COLO668 (cell line): Measurements from ENCODE around the gene PGBD5.

Experiments
- DNase-seq: peaks from one replicate; lab custom pipeline; 2025; ENCODE audit not compliant: unreplicated experiment; lab: John Stamatoyannopoulos, UW

PGBD5 gene

DNA sequence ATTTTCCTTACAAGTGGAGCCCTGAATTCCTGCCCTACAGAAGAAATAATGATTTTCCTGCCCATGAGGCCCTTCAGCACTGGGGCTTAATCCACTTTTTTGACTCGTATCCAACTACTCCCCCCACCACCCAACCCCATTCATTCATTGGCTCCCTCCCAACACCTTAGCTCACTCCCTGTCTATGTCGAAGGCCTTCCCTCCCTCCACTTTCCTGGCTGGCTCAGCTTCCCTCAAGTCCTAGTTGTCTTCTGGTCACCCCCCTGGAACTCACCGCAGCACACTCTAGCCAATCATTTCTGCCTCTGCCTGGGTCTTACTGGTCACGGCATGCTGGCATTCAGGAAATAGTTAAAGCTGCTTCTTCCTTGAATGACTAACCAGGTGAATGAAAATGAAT is 118.9 kb downstream of the PGBD5 start:
- no peak for DNase-seq

DNA sequence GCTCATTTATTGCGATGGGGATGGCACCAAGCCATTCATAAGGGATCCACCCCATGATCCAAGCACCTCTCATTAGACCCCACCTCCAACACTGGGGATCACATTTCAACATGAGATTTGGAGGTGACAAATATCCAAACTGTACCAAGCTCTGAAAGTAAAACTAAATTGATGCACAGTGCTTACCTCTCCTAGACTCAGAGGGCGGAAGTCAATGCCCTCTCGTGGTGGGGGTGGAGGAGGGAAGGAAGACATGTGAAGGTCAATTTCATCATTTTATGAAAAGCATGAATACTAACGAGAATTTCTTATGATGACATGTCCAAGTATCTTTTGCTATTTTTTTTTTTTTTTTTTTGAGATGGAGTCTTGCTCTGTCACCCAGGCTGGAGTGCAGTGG is 120.0 kb downstream of the PGBD5 start:
- DNase-seq = no peak

DNA sequence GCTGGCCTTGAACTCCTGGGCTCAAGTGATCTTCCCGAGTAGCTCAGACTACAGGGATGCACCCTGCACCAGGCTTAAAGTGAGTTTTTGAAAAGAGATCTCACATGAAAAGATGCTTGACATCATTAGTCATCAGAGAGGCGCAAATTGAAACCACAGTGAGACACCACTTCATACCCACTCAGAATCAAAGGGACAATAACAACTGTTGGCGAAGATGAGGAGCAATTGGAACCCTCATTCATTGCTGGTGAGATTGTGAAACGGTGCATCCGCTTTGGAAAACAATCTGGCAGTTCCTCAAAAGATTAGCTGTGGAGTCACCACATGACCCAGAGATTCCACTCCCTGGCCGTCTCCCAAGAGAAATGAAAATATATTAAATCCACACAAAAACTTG is 122.3 kb downstream of the PGBD5 start:
- DNase-seq = no peak

DNA sequence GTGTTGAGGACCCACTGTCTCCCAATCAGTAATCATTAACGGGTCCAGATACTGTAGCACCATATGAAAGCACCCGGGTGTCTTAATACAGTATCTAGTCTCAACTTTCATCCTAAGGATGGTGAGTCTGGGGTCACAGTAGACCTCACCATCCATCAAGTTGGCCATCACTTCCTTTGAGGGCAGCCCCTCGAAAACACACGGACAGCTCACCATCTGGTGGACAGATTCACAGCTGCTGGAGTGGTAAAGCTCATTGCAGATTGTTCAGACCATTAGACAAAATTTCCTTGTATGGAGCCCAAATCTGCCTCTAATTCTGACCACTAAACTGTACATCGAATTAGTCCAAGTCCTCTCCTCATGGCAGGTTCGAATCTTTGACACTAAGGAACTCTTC is 123.1 kb downstream of the PGBD5 start:
- no peak for DNase-seq

DNA sequence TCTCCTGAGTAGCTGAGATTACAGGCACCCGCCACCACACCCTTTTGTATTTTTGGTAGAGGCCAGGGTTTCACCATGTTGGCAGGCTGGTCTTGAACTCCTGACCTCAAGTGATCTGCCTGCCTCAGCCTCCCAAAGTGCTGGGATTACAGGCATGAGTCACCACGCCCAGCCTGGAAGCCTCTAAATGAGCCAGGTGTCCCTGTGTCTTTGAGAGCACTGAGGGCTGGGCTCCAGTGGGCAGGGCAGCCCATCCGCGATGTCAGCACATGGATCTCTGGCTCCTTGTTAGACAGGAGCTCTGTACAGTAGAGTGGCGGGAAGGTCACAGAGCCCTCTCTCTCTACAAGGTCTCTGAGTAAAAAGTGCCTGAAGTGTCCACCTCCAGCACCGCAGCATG is 124.3 kb downstream of the PGBD5 start:
- DNase-seq = peak; percentile 24

- DNase-seq = no peak
These were observed 124.8 kb downstream of the PGBD5 start for GRCh38 chr1:230301322-230301721.

- DNase-seq = peak; percentile 29
These were observed 125.5 kb downstream of the PGBD5 start for GRCh38 chr1:230300322-230301301.

DNA sequence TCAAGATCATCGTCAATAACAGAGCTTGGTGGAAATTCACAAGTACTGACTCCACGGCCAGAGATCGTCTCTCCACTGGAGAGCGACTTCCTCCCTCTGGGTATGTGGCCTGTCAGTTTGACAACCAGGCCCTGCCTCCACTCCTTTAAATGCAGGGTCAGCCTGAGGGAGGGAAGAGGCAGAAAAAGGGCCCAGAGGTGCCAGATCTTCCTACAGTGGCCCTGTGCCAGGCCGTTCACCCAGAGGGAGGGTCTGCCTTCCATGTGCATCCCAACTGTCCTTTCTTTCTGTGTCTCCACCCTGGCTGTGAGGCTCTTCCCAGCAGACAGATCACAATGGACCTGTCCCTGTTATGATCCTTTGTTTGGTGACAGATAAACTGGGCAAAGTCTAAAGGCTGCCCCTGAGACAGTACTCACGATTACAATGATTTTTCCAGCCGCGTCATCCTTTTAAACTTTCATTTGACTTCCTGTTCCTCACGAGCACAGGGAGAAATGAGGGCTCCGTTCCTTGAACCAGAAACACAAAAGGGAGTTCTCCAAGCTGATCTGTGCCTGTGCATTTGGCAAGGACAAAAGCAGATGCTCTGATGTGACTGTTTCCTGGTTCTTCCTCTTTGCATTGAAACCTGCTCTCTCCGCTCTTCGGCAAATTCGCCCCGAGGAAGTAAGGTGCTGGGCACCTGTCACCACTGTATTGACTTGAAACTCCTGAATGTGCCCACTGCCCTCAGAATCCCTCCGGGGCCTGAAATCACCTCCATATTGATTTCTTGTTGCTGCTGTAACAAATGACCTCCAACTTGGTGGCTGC is 126.7 kb downstream of the PGBD5 start:
- DNase-seq = peak; percentile 63

DNA sequence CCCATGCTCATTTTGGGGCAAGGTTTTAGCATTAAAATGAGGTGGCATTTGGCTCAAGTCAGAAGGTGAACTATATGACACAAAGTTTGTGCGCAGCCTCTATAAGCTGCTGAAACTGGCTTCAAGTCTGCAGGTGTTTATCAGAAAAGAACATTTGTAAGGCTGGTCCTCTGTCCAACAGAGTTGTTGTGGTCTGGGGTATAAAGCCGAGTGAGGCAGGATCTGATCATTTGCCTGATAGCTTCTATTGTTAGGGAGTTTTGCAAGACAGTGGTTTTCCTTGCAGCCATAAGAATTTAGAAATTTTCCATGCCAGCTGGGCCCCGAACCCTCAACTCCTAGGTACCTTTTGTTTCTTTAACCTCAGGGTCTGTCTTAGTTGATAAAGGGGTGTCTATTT is 130.8 kb downstream of the PGBD5 start:
- DNase-seq = no peak

DNA sequence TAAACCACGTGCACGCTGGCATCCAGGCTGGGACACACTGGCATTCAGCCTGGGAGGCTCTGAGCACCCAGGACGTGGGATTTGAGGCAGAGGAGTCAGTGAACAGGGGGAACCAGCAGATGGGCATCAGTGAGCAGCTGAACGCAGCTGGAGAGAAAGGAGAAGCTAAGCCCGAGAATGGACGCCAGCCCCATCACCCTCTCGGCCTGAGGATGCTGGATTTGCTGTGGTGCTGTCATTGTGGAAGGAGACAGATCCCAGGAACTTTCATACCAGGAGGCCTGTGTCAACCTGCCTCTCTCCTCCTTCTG is 132.8 kb downstream of the PGBD5 start:
- DNase-seq = no peak

- peak; percentile 70 for DNase-seq
These were observed 133.3 kb downstream of the PGBD5 start for GRCh38 chr1:230292689-230293389.

DNA sequence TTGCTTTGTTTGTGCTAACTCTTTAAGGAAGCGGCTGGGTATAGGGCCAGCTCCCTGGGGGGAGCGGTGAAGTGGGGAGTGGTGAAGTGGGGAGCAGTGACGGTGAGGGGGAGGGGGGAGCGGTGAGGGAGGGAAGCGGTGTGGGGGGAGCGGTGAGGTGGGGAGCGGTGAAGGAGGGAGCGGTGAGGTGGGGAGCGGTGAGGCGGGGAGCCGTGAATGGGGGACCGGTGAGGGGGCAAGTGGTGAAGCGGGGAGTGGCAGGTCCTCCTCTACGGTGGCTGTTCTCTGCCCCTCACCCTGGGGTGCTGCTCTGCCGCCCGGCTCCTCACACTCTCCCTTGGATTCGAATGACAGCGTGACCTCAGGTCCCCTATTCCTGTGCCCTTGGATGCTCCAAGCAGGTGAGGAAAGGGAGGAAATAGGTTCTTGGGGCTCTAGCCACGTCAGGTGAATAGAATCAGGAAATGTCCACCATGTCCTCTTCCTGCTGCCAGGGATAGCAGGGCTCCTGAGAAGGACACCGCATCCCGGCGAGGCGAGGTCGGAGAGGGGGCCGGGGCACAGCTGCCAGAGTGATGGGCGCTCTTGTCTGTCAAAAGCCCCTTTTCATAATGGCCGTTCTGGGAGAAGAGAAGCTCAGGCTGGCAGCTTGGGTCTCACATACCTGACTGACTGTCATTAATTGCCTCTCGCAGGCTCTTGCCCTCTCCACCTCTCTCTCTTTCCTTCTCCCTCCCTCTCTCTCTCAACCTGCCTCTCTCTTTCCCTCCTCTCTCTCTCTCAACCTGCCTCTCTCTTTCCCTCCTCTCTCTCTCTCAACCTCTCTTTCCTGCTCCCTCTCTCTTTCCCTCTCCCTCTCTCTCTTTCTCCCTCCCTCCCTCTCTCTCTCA is 134.2 kb downstream of the PGBD5 start:
- DNase-seq = no peak

DNA sequence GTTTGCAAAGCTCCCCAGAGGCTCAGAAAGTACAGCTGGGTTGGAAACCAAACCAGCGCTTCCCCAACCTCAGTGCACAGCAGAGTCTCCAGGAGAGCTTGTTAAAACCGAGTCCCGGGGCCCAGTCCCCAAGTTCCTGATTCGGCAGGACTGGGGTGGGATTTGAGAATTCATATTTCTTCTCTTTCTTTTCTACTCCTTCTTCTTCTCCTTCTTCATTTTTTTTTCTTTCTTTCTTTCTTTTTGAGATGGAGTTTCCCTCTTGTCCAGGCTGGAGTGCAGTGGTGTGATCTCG is 136.8 kb downstream of the PGBD5 start:
- DNase-seq = no peak

DNA sequence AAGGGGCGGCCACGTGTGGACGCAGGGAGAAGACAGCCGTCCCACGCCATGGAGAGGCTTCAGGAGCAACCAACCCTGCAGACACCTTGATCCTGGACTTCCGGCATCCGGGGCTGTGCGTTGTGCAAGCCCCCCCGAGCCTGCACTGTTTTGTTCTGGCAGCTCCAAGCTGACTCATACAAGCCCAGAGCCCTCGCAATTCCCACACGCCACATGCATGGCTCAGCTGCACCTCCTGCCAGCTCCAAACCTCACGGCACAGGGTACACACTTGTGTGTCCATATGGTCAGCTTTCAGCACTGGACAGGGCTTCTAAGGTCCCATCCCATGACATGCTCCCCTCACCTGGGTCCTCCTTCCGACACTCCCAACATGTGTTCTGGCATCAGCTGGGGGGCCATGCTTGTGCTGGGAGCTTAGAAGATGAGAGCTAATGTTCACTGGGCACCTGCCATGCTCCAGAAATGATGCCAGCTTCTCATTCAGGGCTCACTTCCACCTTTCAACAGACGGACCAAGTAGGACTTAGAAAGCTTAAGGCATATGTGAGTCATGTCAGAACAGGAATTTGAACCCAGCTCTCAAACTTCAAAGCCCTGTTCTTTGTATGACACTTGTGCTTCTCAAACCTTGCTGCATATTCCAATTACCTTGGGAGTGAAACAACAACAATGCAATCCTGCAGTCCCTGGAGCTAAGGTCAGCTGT is 137.3 kb downstream of the PGBD5 start:
- DNase-seq = no peak

- no peak for DNase-seq
These were observed 138.3 kb downstream of the PGBD5 start for GRCh38 chr1:230287674-230288315.

DNA sequence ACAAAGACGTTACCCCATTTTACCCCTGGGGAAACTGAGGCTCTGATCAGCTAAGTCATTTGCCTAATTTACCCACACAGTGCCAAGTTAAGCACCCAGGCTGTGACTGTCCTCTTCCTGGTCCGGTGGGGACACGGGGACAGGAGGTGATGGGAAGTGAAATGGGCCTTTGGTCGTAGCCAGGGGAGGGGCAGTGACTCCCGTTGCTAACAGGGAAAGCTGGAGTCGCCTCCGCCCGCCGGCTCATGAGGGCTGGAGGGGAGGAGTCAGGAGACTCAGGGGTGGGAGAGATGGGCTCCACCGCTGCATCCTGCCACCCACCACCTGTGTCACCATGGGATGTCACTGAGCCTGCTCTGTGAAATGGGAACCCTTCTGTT is 139.3 kb downstream of the PGBD5 start:
- no peak for DNase-seq

GRCh38 chr1:230286166-230286889 is 139.8 kb downstream of the PGBD5 start:
- no peak for DNase-seq

DNA sequence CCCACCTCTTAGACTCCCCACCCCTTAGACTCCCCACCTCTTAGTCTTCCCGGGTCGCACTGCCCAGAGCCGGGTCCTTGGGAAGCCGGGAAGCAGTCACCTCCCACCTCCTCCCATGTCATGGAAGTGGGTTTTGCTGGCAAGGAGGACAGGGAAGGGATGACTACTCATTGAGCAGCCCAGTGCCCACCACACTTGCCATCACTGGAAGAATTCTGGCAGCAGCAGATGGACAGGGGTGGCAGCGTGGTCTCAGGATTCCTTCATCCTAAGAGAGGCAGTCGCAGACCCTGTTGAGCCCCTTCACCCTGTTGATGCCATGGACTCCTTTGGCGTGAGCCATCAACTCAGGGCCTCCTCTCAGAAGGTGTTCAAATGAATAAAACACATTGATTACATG is 140.8 kb downstream of the PGBD5 start:
- DNase-seq = no peak

GRCh38 chr1:230284891-230285290 is 141.2 kb downstream of the PGBD5 start:
- no peak for DNase-seq
